ENCODE measurements around the gene SPATA3. TPM values are rescaled to one million over a fixed set of nuclear protein-coding genes. Genes with fewer than 3 reads are reported as not detected.

SPATA3 gene
- total and polyA plus RNA-seq, 2 experiments from 2014 or later = not detected

DNA sequence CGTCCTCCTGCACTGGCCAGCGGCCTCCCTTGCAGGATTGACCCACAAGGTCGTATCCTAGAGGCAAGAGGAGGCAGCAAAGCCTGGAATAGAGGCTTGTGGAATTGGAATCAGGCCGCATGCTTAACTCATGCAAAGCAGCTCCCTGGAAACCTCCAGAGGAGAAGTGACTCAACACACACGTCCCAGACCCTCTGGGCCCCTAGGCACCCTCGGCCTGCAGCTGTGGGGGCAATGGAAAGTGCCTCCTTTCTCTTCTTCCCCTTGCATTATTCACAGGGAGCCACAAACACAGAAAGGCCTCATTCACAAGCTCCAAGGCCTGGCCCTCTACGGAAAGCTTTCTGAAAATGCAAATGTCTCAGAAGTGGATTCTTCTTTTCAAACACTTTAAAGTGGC, 19.6 kb downstream of the SPATA3 start:
- H3K9me3 ChIP-seq (ENCODE audit: low read depth) = no peaks in the 10 kb centered on the region
- no peaks in the 10 kb centered on the region for H3K27me3 ChIP-seq
- TF ChIP-seq EZH2 (IDR thresholded peaks at IDR 0.05; ENCODE audit: borderline replicate concordance) (no peak), EZH2phosphoT487 (IDR thresholded peaks at IDR 0.05; ENCODE audit: low read depth, severe bottlenecking, unreplicated experiment) (no peak), CTCF (IDR thresholded peaks at IDR 0.05; ENCODE audit: poor library complexity) (no peak)
- H3K4me1 ChIP-seq (ENCODE audit: insufficient read depth) = peaks cover 4% of the 10 kb centered on the region
- H4K20me1 ChIP-seq (ENCODE audit: insufficient read depth, poor library complexity, severe bottlenecking) = no peaks in the 10 kb centered on the region
- H3K4me3 ChIP-seq = no peak overlapping the region
- 82% methylated on average over 7 of the region's 7 CpGs for WGBS (ENCODE audit: low lambda C conversion rate, missing lambda C conversion rate)
- no peaks in the 10 kb centered on the region for H3K9me2 ChIP-seq (replicated peaks; ENCODE audit: insufficient read depth)
- H3K27ac ChIP-seq = no peak overlapping the region
- DNase-seq (ENCODE audit: low spot score) = no peak
- H3K79me2 ChIP-seq = no peaks in the 10 kb centered on the region
- no peaks in the 10 kb centered on the region for H3K36me3 ChIP-seq (replicated peaks; ENCODE audit: insufficient read depth, low read depth)
- no peak overlapping the region for H3K4me2 ChIP-seq
- no peak overlapping the region for H2AFZ ChIP-seq

DNA sequence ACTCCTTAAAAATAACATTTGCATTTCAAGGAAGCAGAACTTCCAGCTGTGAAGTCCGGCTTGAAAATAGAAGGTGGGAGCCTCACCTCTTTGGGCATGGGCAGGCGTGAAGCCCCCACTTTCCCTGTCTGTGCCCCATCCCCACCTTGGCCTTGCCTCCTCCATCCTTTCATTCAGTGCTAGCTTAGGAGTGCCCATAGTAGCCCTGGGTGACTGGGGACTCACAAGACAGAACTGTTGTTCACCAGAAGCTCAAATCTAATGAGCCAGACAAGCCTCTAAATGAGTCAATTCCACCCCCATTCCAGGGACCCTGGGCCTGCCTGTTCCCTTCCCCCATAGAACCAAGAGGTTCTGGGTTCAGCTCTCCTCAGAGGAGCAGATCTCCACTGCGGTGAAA, 20.0 kb downstream of the SPATA3 start:
- no peak for DNase-seq (ENCODE audit: low spot score)
- H3K4me2 ChIP-seq = no peak overlapping the region

DNA sequence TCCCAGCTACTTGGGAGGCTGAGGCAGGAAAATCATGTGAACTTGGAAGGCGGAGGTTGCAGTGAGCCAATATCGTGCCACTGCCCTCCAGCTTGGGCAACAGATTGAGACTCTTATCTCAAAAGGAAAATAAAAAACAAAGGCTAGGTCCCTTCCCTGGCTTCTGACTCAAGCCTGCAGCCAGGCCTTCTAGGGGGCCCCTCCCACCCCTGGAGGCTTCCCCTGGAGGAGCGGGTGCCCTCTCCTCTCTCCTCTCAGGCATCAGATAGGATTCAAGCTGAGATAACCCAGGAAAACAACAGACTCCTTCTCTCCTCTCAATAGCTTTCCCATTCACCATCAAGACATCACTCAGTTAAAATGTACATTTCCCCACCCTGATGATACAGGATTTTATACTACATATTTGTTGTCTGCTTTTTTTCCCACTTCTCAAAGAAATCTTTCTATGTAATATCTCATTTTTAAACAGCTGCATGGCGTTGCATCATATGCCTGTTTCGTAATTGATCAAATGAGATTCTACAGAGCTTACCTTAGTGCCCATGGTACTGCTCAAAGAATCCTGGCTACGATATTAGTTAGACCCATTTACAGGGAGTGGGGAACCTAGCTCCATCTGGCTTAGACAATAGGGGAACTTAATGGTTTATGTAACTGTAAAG, 20.8 kb downstream of the SPATA3 start:
- 69% methylated on average over 6 of the region's 6 CpGs for WGBS (ENCODE audit: low lambda C conversion rate, missing lambda C conversion rate)
- DNase-seq (ENCODE audit: low spot score) = peak; percentile 59
- H3K27me3 ChIP-seq = no peaks in the 10 kb centered on the region

More for the DNA sequence above, 20.0 kb downstream of the SPATA3 start:
- Histone ChIP-seq H3K9me3 (ENCODE audit: low read depth) (no peaks in the 10 kb centered on the region), H3K4me3 (no peak overlapping the region), H3K9me2 (replicated peaks; ENCODE audit: insufficient read depth) (no peaks in the 10 kb centered on the region), H3K36me3 (replicated peaks; ENCODE audit: insufficient read depth, low read depth) (no peaks in the 10 kb centered on the region), H3K79me2 (no peaks in the 10 kb centered on the region), H3K27me3 (no peaks in the 10 kb centered on the region), H4K20me1 (ENCODE audit: insufficient read depth, poor library complexity, severe bottlenecking) (no peaks in the 10 kb centered on the region), H2AFZ (no peak overlapping the region), H3K27ac (no peak overlapping the region), H3K4me1 (ENCODE audit: insufficient read depth) (peaks cover 4% of the 10 kb centered on the region)
- 96% methylated on average over 3 of the region's 3 CpGs for WGBS (ENCODE audit: low lambda C conversion rate, missing lambda C conversion rate)
- no peak for TF ChIP-seq EZH2 (IDR thresholded peaks at IDR 0.05; ENCODE audit: borderline replicate concordance)
- TF ChIP-seq EZH2phosphoT487 (IDR thresholded peaks at IDR 0.05; ENCODE audit: low read depth, severe bottlenecking, unreplicated experiment) = no peak
- no peak for TF ChIP-seq CTCF (IDR thresholded peaks at IDR 0.05; ENCODE audit: poor library complexity)

More for the DNA sequence above, 20.8 kb downstream of the SPATA3 start:
- Histone ChIP-seq H3K4me3 (no peak overlapping the region), H3K4me2 (no peak overlapping the region), H3K27ac (no peak overlapping the region), H4K20me1 (ENCODE audit: insufficient read depth, poor library complexity, severe bottlenecking) (no peaks in the 10 kb centered on the region), H3K79me2 (no peaks in the 10 kb centered on the region), H3K36me3 (replicated peaks; ENCODE audit: insufficient read depth, low read depth) (no peaks in the 10 kb centered on the region), H3K9me3 (ENCODE audit: low read depth) (no peaks in the 10 kb centered on the region), H3K4me1 (ENCODE audit: insufficient read depth) (peaks cover 4% of the 10 kb centered on the region), H3K9me2 (replicated peaks; ENCODE audit: insufficient read depth) (no peaks in the 10 kb centered on the region), H2AFZ (no peak overlapping the region)
- no peak for TF ChIP-seq CTCF (IDR thresholded peaks at IDR 0.05; ENCODE audit: poor library complexity)

Measured in hepatocyte (in vitro differentiated cells).